ENCODE data around the gene MRPS18A. TPM values are rescaled to one million over a fixed set of nuclear protein-coding genes. Genes with fewer than 3 reads are reported as not detected.

MRPS18A gene
- total RNA-seq, 4 donors from 2014 or later = 30.7 to 47.4 (median 37.1) TPM

GRCh38 chr6:43689421-43689820, 1.8 kb upstream of the MRPS18A start:
- Histone ChIP-seq H3K9me3 (no peaks in the 10 kb centered on the region), H3K27ac (replicated peaks in 1 of 4) (no peak overlapping the region), H3K27me3 (no peaks in the 10 kb centered on the region), H3K4me1 (peaks cover 17 to 33% (median 27%) of the 10 kb centered on the region in 4 donors), H3K4me3 (no peak overlapping the region), H3K36me3 (no peaks in the 10 kb centered on the region)
- no peak for DNase-seq (ENCODE audit: extremely low spot score)
- WGBS = 81% methylated on average over 2 of the region's 2 CpGs
- intact Hi-C loops (cut with DNase I) = no loop called here
- TF ChIP-seq CTCF (IDR thresholded peaks at IDR 0.05) = no peak
- no peak for TF ChIP-seq EP300 (IDR thresholded peaks at IDR 0.05)
- no peak for TF ChIP-seq POLR2AphosphoS5 (IDR thresholded peaks at IDR 0.05)
- no peak for TF ChIP-seq POLR2A (IDR thresholded peaks at IDR 0.05; ENCODE audit: low read depth)

GRCh38 chr6:43687079-43687436, 533 bp downstream of the MRPS18A start:
- no peak for DNase-seq (ENCODE audit: extremely low spot score)
- peak overlapping the region; percentile 81 to 94 (median 89) for H3K4me3 ChIP-seq
- H3K9me3 ChIP-seq = no peaks in the 10 kb centered on the region
- intact Hi-C loops (cut with DNase I) = no loop called here
- TF ChIP-seq POLR2A (IDR thresholded peaks at IDR 0.05; ENCODE audit: low read depth) (no peak), POLR2AphosphoS5 (IDR thresholded peaks at IDR 0.05) (no peak), EP300 (IDR thresholded peaks at IDR 0.05) (no peak)
- H3K36me3 ChIP-seq = peaks cover 0 to 5% (median 2%) of the 10 kb centered on the region in 4 donors
- 5% methylated on average over 10 of the region's 10 CpGs for WGBS
- peaks cover 30 to 51% (median 35%) of the 10 kb centered on the region in 4 donors for H3K4me1 ChIP-seq
- peak overlapping the region; percentile 66 to 82 (median 76) for H3K27ac ChIP-seq (replicated peaks in 1 of 4)
- H3K27me3 ChIP-seq = no peaks in the 10 kb centered on the region

- no peaks in the 10 kb centered on the region for H3K9me3 ChIP-seq
- 89% methylated on average over 1 of the region's 1 CpG for WGBS
- H3K4me1 ChIP-seq = peaks cover 33 to 51% (median 38%) of the 10 kb centered on the region in 4 donors
- no peak overlapping the region for H3K27ac ChIP-seq (replicated peaks in 1 of 4)
- H3K36me3 ChIP-seq = peaks cover 11 to 37% (median 30%) of the 10 kb centered on the region in 4 donors
- no peak for TF ChIP-seq EP300 (IDR thresholded peaks at IDR 0.05)
- no peak for TF ChIP-seq POLR2A (IDR thresholded peaks at IDR 0.05; ENCODE audit: low read depth)
- TF ChIP-seq POLR2AphosphoS5 (IDR thresholded peaks at IDR 0.05) = no peak
- no peak for TF ChIP-seq CTCF (IDR thresholded peaks at IDR 0.05)
- H3K27me3 ChIP-seq = no peaks in the 10 kb centered on the region
- intact Hi-C loops (cut with DNase I) = no loop called here
- DNase-seq (ENCODE audit: extremely low spot score) = no peak
- H3K4me3 ChIP-seq = no peak overlapping the region
These were observed 3.7 kb downstream of the MRPS18A start for GRCh38 chr6:43683708-43684455.

GRCh38 chr6:43682724-43683429, 4.7 kb downstream of the MRPS18A start:
- H3K27me3 ChIP-seq = no peaks in the 10 kb centered on the region
- H3K36me3 ChIP-seq = peaks cover 21 to 47% (median 40%) of the 10 kb centered on the region in 4 donors
- intact Hi-C loops (cut with DNase I) = no loop called here
- H3K27ac ChIP-seq (replicated peaks in 1 of 4) = no peak overlapping the region
- no peak for DNase-seq (ENCODE audit: extremely low spot score)
- H3K9me3 ChIP-seq = no peaks in the 10 kb centered on the region
- WGBS = 72% methylated on average over 8 of the region's 8 CpGs
- H3K4me3 ChIP-seq = no peak overlapping the region
- peaks cover 28 to 43% (median 33%) of the 10 kb centered on the region in 4 donors for H3K4me1 ChIP-seq
- TF ChIP-seq CTCF (IDR thresholded peaks at IDR 0.05) (no peak), POLR2A (IDR thresholded peaks at IDR 0.05; ENCODE audit: low read depth) (no peak), POLR2AphosphoS5 (IDR thresholded peaks at IDR 0.05) (no peak), EP300 (IDR thresholded peaks at IDR 0.05) (no peak)

DNA sequence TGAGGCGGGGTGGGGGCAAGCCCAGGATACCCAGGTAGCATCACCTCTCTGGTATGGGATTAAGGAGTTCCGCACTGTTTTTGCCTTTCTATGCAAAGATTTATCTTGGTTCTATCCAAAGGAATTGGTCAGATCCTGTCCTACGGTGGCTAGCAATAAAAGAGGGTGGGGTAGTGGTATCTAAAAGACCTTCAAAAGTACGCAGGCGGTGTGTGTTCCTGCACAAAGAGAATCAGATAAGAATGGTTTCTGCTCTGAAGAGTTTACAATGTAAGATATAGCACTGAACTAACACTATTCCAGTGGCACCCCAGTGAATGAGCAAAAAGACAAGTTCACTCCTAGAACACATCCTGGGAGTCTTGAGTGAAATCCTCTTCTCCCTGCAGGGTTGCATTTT, 6.3 kb downstream of the MRPS18A start:
- 94% methylated on average over 5 of the region's 5 CpGs for WGBS
- no peak for TF ChIP-seq EP300 (IDR thresholded peaks at IDR 0.05)
- TF ChIP-seq POLR2A (IDR thresholded peaks at IDR 0.05; ENCODE audit: low read depth) = no peak
- no peak for TF ChIP-seq CTCF (IDR thresholded peaks at IDR 0.05)
- no peak for TF ChIP-seq POLR2AphosphoS5 (IDR thresholded peaks at IDR 0.05)
- intact Hi-C loops (cut with DNase I) = no loop called here
- no peak for DNase-seq (ENCODE audit: extremely low spot score)
- Histone ChIP-seq H3K27ac (replicated peaks in 1 of 4) (no peak overlapping the region), H3K36me3 (peaks cover 36 to 63% (median 55%) of the 10 kb centered on the region in 4 donors), H3K27me3 (no peaks in the 10 kb centered on the region), H3K9me3 (no peaks in the 10 kb centered on the region), H3K4me3 (no peak overlapping the region), H3K4me1 (peaks cover 19 to 32% (median 24%) of the 10 kb centered on the region in 4 donors)
